GM18505 (cell line): ENCODE results near the gene SLC12A6.
"Not testable (repeated sequence)": the region's sequence is repeated elsewhere in the genome, so short reads cannot be mapped to it uniquely, and the experiment has no call there.

Source experiments
- ATAC-seq: cut with Tn5 transposase; IDR thresholded peaks from one replicate; pipeline ENCODE4 v1.9.1; 2021; ENCODE audit not compliant: unreplicated experiment
- POLR2A ChIP-seq: IDR thresholded peaks from 4 replicates; pipeline ENCODE4 v1.6.1; 2011; ENCODE audit warnings: borderline replicate concordance; ENCODE audit not compliant: insufficient read depth, insufficient read length; ENCODE audit errors: extremely low read depth

SLC12A6 gene

GRCh38 chr15:34337557-34338306 lies at the start of gene SLC12A6:
TSS of gene SLC12A6 (minus strand) at chr15:34337781. CDS start at chr15:34336680, 1,101 bp downstream.
- peak; percentile 76 for ATAC-seq
- peak; percentile 81 for TF ChIP-seq POLR2A

GRCh38 chr15:34381829-34382521 lies 44.4 kb upstream of the SLC12A6 start:
- ATAC-seq, result not testable (repeated sequence)

- not testable (repeated sequence) for ATAC-seq
Measured at GRCh38 chr15:34380491-34380890, 42.9 kb upstream of the SLC12A6 start.

GRCh38 chr15:34376856-34377255 lies 39.3 kb upstream of the SLC12A6 start:
- TF ChIP-seq POLR2A, result no peak
- no peak for ATAC-seq

- ATAC-seq, result not testable (repeated sequence)
Measured at GRCh38 chr15:34375541-34375940, 38.0 kb upstream of the SLC12A6 start.

- ATAC-seq, result no peak
- no peak for TF ChIP-seq POLR2A
Measured at GRCh38 chr15:34374816-34375215, 37.2 kb upstream of the SLC12A6 start.

GRCh38 chr15:34373951-34374350 lies 36.4 kb upstream of the SLC12A6 start:
- no peak for TF ChIP-seq POLR2A
- no peak for ATAC-seq

GRCh38 chr15:34370643-34371042 lies 33.1 kb upstream of the SLC12A6 start:
- ATAC-seq, result no peak
- no peak for TF ChIP-seq POLR2A

GRCh38 chr15:34370129-34370528 lies 32.5 kb upstream of the SLC12A6 start:
- no peak for TF ChIP-seq POLR2A
- no peak for ATAC-seq

GRCh38 chr15:34367101-34368081 lies 29.8 kb upstream of the SLC12A6 start, which contains the start of gene LPCAT4:
TSS of gene LPCAT4 (minus strand) at chr15:34367196. CDS start at chr15:34367100, 96 bp downstream.
- TF ChIP-seq POLR2A, result peak; percentile 81
- ATAC-seq, result peak; percentile 79

GRCh38 chr15:34366271-34367065 lies 28.9 kb upstream of the SLC12A6 start:
- no peak for TF ChIP-seq POLR2A
- no peak for ATAC-seq

GRCh38 chr15:34365836-34366235 lies 28.3 kb upstream of the SLC12A6 start:
- no peak for TF ChIP-seq POLR2A
- ATAC-seq, result no peak
